HepG2 (cell line): ENCODE results near the gene KPNA3. TPM values are rescaled to one million over a fixed set of nuclear protein-coding genes. Genes with fewer than 3 reads are reported as not detected.

ENCODE experiments used
- AHR ChIP-seq: IDR thresholded peaks from 2 replicates; pipeline ENCODE4 v1.6.1; 2018; ENCODE audit warnings: missing genetic modification reagents, missing compliant biosample characterization
- ARID5B ChIP-seq: IDR thresholded peaks from 2 replicates; pipeline ENCODE4 v1.4.0; 2020; ENCODE audit warnings: mild to moderate bottlenecking, missing genetic modification reagents
- ATM ChIP-seq: fragments of 450-650 bp; IDR thresholded peaks from 2 replicates; pipeline ENCODE4 v1.7.1; 2017; ENCODE audit warnings: mild to moderate bottlenecking, borderline replicate concordance
- CBFB ChIP-seq: sonication (generic); formaldehyde crosslinking; IDR thresholded peaks from 2 replicates; pipeline ENCODE4 v1.4.0; 2020; ENCODE audit warnings: missing genetic modification reagents
- DPF2 ChIP-seq: sonication (generic); formaldehyde crosslinking; IDR thresholded peaks from 2 replicates; pipeline ENCODE4 v1.4.0; 2020; ENCODE audit warnings: mild to moderate bottlenecking, low read depth, missing genetic modification reagents, borderline replicate concordance
- EHMT2 ChIP-seq: fragments of 200-600 bp; sonication (generic); IDR thresholded peaks from 2 replicates; pipeline ENCODE4 v1.7.0; 2017; ENCODE audit warnings: antibody characterized with exemption, low read depth, low read length, borderline replicate concordance
- GTF2F1 ChIP-seq: fragments of 150-350 bp; IDR thresholded peaks from 2 replicates; pipeline ENCODE4 v1.6.1; 2014; ENCODE audit warnings: low read length
- HDAC6 ChIP-seq: fragments of 200-600 bp; sonication (generic); IDR thresholded peaks from 2 replicates; pipeline ENCODE4 v1.7.0; 2017; ENCODE audit warnings: mild to moderate bottlenecking, antibody characterized with exemption, low read length, low read depth
- HES4 ChIP-seq: sonication (generic); formaldehyde crosslinking; IDR thresholded peaks from 2 replicates; pipeline ENCODE4 v1.9.0; 2021; ENCODE audit warnings: mild to moderate bottlenecking, missing genetic modification reagents, borderline replicate concordance
- MTA3 ChIP-seq: sonication (generic); formaldehyde crosslinking; IDR thresholded peaks from 2 replicates; pipeline ENCODE4 v1.4.0; 2020; ENCODE audit warnings: missing genetic modification reagents
- MYC ChIP-seq: sonication (generic); formaldehyde crosslinking; IDR thresholded peaks from 2 replicates; pipeline ENCODE4 v1.9.0; 2021; ENCODE audit warnings: missing genetic modification reagents, borderline replicate concordance
- NFKBIZ ChIP-seq: IDR thresholded peaks from 2 replicates; pipeline ENCODE4 v1.6.1; 2018; ENCODE audit warnings: missing genetic modification reagents, missing compliant biosample characterization
- NFYB ChIP-seq: sonication (generic); formaldehyde crosslinking; IDR thresholded peaks from 2 replicates; pipeline ENCODE4 v1.4.0; 2020; ENCODE audit warnings: missing genetic modification reagents
- PBX2 ChIP-seq: IDR thresholded peaks from 2 replicates; pipeline ENCODE4 v1.6.1; 2016; ENCODE audit warnings: control low read depth
- SMAD9 ChIP-seq: sonication (generic); formaldehyde crosslinking; IDR thresholded peaks from 2 replicates; pipeline ENCODE4 v1.5.1; 2020; ENCODE audit warnings: mild to moderate bottlenecking, missing genetic modification reagents
- TARDBP ChIP-seq: sonication (generic); formaldehyde crosslinking; IDR thresholded peaks from 2 replicates; pipeline ENCODE4 v1.8.0; 2022; ENCODE audit warnings: mild to moderate bottlenecking, missing genetic modification reagents
- ZFP62 ChIP-seq: sonication (generic); formaldehyde crosslinking; IDR thresholded peaks from 2 replicates; pipeline ENCODE4 v1.4.0; 2020; ENCODE audit warnings: missing genetic modification reagents
- ZNF317 ChIP-seq: sonication (generic); formaldehyde crosslinking; IDR thresholded peaks from 2 replicates; pipeline ENCODE4 v1.5.0; 2020; ENCODE audit warnings: mild to moderate bottlenecking, missing genetic modification reagents
- ZNF337 ChIP-seq: sonication (generic); formaldehyde crosslinking; IDR thresholded peaks from 2 replicates; pipeline ENCODE4 v1.5.1; 2020; ENCODE audit warnings: missing genetic modification reagents, low read depth, mild to moderate bottlenecking, borderline replicate concordance
- ZNF432 ChIP-seq: sonication (generic); formaldehyde crosslinking; IDR thresholded peaks from 2 replicates; pipeline ENCODE4 v1.5.0; 2020; ENCODE audit warnings: missing genetic modification reagents, mild to moderate bottlenecking, borderline replicate concordance
- ZNF549 ChIP-seq: sonication (generic); formaldehyde crosslinking; IDR thresholded peaks from 2 replicates; pipeline ENCODE4 v1.5.0; 2020; ENCODE audit warnings: missing genetic modification reagents
- ZNF576 ChIP-seq: sonication (generic); formaldehyde crosslinking; IDR thresholded peaks from 2 replicates; pipeline ENCODE4 v1.4.0; 2020; ENCODE audit warnings: mild to moderate bottlenecking, missing genetic modification reagents
- ZNF614 ChIP-seq: IDR thresholded peaks from 2 replicates; pipeline ENCODE4 v1.6.1; 2018; ENCODE audit warnings: missing biosample characterization, missing genetic modification reagents, inconsistent platforms, borderline replicate concordance
- polyA plus RNA-seq, 8 experiments: library from polyadenylated mRNA; depleted of rRNA in 3 of 8; stranded (reverse) in 7 of 8; unstranded in 1 of 8; fragments of >200 nt; fragmentation: Illumina TruSeq in 4 of 8; extraction: Trizol in 4 of 8; gene quantifications; 2 replicates each; pipeline versions ENCODE4 v1.2.1 to v1.2.3, GENCODE V29; 2011 to 2016; ENCODE audit warnings: low read depth in 4 of 8, missing spikeins in 1 of 8, mixed read lengths in 1 of 8; ENCODE audit not compliant: insufficient read depth in 1 of 8
- total RNA-seq, 5 experiments: library from RNA; depleted of rRNA; stranded (reverse); fragments of >200 nt; fragmentation: Illumina TruSeq; extraction: Trizol; gene quantifications; 2 replicates each; pipeline ENCODE4 v1.2.3, GENCODE V29; 2016; ENCODE audit warnings: low read depth in 1 of 5
- TF ChIP-seq, protein P1 (sequence below): IDR thresholded peaks from 2 replicates; pipeline ENCODE4 v1.6.1; 2016

The KPNA3 gene
- total and polyA plus RNA-seq, 2 of the 13 experiments (the other 11 are each of a cell fraction or from before 2014, with no cell fraction given), result 13.0 to 28.9 TPM

- no peak for TF ChIP-seq ZNF432 (CRISPR knock-in tag)
- TF ChIP-seq CBFB (CRISPR knock-in tag), result no peak
- TF ChIP-seq ARID5B (CRISPR knock-in tag), result peak; percentile 68
- no peak for TF ChIP-seq PBX2
- TF ChIP-seq AHR (CRISPR knock-in tag), result no peak
- TF ChIP-seq ZNF549 (CRISPR knock-in tag), result no peak
- 0 out of 2 replicates have a peak, but pooled peaks have one; percentile 23 for TF ChIP-seq ZNF614 (CRISPR knock-in tag)
- TF ChIP-seq MTA3, result no peak
- TF ChIP-seq EHMT2, result peak; percentile 72; the same call in 1 of the 2 replicates
- TF ChIP-seq DPF2 (CRISPR knock-in tag), result no peak
- TF ChIP-seq GTF2F1, result no peak
- no peak for TF ChIP-seq ZNF317 (CRISPR knock-in tag)
- TF ChIP-seq HDAC6, result no peak
- no peak for TF ChIP-seq ZFP62
- no peak for TF ChIP-seq SMAD9 (CRISPR knock-in tag)
- TF ChIP-seq, protein P1, sequence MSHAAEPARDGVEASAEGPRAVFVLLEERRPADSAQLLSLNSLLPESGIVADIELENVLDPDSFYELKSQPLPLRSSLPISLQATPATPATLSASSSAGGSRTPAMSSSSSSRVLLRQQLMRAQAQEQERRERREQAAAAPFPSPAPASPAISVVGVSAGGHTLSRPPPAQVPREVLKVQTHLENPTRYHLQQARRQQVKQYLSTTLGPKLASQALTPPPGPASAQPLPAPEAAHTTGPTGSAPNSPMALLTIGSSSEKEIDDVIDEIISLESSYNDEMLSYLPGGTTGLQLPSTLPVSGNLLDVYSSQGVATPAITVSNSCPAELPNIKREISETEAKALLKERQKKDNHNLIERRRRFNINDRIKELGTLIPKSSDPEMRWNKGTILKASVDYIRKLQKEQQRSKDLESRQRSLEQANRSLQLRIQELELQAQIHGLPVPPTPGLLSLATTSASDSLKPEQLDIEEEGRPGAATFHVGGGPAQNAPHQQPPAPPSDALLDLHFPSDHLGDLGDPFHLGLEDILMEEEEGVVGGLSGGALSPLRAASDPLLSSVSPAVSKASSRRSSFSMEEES (CRISPR knock-in tag), result no peak
- TF ChIP-seq ZNF337 (CRISPR knock-in tag), result no peak
- TF ChIP-seq NFKBIZ, result no peak; the same call in 1 of the 2 replicates
- TF ChIP-seq NFYB (CRISPR knock-in tag), result no peak
- TF ChIP-seq HES4 (CRISPR knock-in tag), result no peak
- peak; percentile 51; the same call in 1 of the 2 replicates for TF ChIP-seq TARDBP
- TF ChIP-seq ATM, result no peak
- no peak for TF ChIP-seq MYC (CRISPR knock-in tag)
- no peak for TF ChIP-seq ZNF576
These were observed 28.2 kb upstream of the KPNA3 start (continued) for GRCh38 chr13:49820591-49821215.
